Embryonic facial prominence (tissue), 1 donor: ENCODE results near the gene SUSD6.

Experiments
- DNase-seq: peaks from one replicate; pipeline ENCODE4 v3.0.0-alpha.2; 2016; ENCODE audit errors: extremely low spot score

The SUSD6 gene

GRCh38 chr14:69672356-69672755, 61.0 kb downstream of the SUSD6 start:
- no peak for DNase-seq

- DNase-seq: no peak
Observed at GRCh38 chr14:69673104-69673503, 61.7 kb downstream of the SUSD6 start.

GRCh38 chr14:69673578-69674305, 62.3 kb downstream of the SUSD6 start:
- DNase-seq: no peak

GRCh38 chr14:69674546-69675244, 63.3 kb downstream of the SUSD6 start:
- DNase-seq: no peak

GRCh38 chr14:69675245-69675583, 63.8 kb downstream of the SUSD6 start:
- DNase-seq: no peak

GRCh38 chr14:69675877-69676416, 64.6 kb downstream of the SUSD6 start:
- no peak for DNase-seq

- no peak for DNase-seq
Observed at GRCh38 chr14:69676723-69677122, 65.3 kb downstream of the SUSD6 start.

GRCh38 chr14:69680297-69680696, 68.9 kb downstream of the SUSD6 start:
- no peak for DNase-seq

GRCh38 chr14:69682136-69682535, 70.7 kb downstream of the SUSD6 start:
- DNase-seq: no peak

GRCh38 chr14:69682621-69683263, 71.3 kb downstream of the SUSD6 start:
- no peak for DNase-seq

- DNase-seq: no peak
Observed at GRCh38 chr14:69683971-69684370, 72.6 kb downstream of the SUSD6 start.

GRCh38 chr14:69684461-69685217, 73.2 kb downstream of the SUSD6 start:
- DNase-seq: no peak

GRCh38 chr14:69685218-69685616, 73.8 kb downstream of the SUSD6 start:
- DNase-seq: no peak

- DNase-seq: no peak
Observed at GRCh38 chr14:69685716-69686115, 74.3 kb downstream of the SUSD6 start.

- no peak for DNase-seq
Observed at GRCh38 chr14:69687606-69688298, 76.4 kb downstream of the SUSD6 start.

GRCh38 chr14:69688299-69688649, 76.9 kb downstream of the SUSD6 start:
- DNase-seq: no peak

- no peak for DNase-seq
Observed at GRCh38 chr14:69690042-69690441, 78.6 kb downstream of the SUSD6 start.

GRCh38 chr14:69692594-69692993, 81.2 kb downstream of the SUSD6 start:
- no peak for DNase-seq

GRCh38 chr14:69693145-69693544, 81.7 kb downstream of the SUSD6 start:
- no peak for DNase-seq

- no peak for DNase-seq
Observed at GRCh38 chr14:69693801-69694729, 82.7 kb downstream of the SUSD6 start.
